NCI-H82 treated with DMSO at 0.1 percent for 48 hours (cell line): Measurements from ENCODE around the gene IFNK.
A peak's percentile ranks its signal among the peaks of the same experiment; 100 is the strongest.

Experiments used
- DNase-seq: peaks from one replicate; lab custom pipeline; 2025; ENCODE audit not compliant: unreplicated experiment; lab: John Stamatoyannopoulos, UW

Gene IFNK

DNA sequence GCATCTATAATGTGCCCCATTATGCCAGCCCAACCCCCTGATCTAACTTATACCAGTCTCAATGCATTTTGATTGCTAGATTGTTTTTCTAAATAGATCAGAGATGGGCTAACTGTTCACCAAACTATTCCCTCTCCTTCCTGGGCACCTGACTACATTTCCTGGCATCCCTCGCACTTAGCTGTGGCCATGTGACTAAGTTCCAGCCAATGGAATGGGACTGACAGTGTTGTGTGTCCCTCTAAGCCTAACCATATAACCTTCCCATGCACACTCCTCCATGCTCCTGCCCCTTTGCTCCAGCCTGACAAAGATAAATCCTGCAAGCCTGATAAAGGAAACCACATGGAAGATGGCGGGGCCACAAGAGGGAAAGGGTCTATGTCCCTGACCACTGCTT is 12.3 kb upstream of the IFNK start:
- DNase-seq: no peak

DNA sequence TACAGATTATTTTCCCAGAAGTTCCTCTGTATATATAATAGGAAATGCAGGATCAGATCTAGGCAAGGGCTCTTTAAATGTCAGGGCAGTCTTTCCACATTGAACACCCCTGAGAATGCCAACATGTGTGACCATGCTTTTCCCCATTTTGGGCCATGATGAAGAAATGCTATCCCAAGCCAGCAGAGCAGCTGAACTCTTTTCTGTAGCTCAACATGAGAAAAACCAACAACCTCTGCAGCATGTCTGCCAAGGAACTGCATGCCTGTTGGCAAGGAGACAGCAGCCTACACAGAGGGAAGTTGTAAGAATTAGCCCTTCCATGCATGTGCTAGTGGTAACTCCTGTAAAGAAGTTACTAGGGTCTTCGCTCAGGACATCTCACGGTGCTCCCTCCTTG is 9.5 kb upstream of the IFNK start:
- no peak for DNase-seq

DNA sequence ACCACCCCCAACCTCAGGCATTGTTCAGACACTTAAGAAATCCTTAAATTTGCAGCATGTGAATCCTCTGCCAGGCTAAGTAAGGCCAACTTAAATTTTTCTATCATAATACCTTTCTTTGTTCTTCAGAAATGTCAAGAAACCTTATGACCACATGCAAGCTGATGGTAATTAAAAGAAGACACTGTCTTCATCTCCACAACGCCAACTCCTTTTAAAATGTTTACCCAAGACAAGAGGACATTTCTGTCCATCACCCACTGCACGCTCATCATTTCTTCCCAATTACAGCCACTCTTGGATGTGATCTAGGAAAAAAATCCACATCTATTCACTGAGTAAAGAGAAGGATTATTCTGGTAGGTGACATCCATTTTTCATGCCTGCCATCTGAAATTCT is 6.1 kb upstream of the IFNK start:
- no peak for DNase-seq

DNA sequence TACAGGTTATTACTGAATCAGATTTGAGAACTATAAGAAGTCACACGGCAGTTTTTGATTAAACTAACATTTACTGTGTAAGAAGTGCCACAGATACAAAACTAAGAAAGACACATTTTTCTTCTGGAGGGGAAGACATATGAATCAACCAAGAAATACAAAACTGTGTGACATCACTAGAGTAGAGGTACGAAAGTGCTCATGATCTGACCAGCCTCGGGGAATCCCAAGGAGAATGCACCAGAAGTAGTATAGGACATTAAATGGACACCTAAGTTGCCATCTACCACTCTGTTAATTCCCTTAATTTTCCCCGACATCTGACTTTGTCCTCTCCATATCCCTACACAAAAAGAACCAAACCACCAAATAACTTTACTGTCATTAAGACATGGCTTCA is 5.3 kb upstream of the IFNK start:
- DNase-seq: no peak

DNA sequence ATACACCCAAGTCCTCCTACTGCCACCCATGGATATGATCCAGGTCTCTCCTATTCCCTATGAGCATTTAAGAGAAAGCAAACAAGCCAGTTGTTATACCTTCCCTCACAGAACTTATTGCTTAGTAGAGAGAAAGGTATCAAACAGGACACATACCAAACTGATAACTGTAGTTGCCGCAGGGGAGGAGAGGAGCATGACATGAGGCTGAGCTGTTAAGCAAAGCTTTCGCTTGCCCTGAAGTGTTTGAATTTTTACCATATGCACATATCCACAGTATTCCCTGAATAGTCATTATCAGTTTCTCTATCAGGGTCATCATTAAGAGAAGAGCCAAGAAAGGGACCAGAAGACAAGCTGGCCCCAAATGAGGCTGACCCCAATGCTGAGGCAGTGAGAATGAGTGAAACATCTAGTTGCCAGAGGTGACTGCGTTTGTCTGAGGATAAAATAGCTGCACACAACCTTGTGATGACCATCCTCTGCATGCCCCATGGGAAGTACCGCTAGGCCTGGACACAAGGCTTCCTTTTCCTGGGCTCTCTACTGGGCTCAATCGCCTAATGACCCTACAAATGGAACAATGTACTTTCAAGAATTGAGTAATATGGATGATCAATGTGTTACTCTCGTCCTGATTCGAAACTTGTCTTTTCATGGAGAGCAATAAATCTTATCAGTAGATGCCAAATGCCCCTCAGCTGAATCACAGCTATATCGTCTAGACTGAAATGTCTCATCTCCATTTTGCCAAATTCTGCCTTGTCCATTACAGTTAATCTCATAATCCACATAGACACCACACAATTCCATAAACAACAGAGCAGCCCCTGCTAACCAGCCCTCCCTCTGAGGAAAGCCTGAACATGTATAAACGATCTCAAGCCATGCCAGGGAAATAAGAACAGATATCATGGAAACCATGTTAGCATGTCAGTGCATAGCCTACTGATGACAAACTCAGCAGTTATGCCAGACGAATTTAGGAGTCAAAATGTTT is 4.3 kb upstream of the IFNK start:
- DNase-seq: no peak

DNA sequence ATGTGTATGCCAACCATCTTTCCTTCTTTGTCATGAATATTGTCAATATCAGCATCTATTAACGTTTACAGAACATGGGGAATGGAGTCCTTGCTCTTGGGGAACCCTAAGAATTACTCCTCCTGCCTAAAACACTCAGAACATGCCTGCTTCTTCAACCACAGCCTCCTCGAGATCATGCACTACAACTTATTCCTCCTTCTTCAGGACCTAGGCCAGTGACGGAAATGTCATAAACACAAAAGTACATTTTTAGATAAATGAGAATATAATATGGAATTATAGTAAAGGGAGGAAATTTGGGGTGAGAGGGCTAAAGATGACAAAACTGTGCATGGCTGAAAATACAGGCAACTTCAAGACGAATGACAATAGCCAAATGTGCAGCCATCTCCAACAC is 3.1 kb upstream of the IFNK start:
- no peak for DNase-seq

DNA sequence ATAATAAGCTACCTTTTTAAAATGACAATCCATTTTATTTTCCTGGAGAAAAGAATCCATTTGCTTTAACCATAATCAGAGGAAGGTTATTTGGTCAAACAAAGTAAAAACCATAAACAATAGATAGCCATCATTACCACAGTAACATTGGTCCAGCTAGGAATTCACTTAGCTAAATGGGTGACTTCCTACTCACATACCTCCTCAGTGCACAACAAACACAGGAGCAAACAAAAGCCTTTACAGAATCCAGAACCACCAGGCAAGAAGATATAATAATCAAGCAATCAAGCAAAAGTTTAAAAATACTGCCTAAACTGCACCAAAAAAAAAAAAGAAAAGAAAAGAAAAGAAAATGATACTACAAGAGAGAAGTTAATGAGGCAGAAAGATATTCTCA is 949 bp upstream of the IFNK start:
- no peak for DNase-seq

DNA sequence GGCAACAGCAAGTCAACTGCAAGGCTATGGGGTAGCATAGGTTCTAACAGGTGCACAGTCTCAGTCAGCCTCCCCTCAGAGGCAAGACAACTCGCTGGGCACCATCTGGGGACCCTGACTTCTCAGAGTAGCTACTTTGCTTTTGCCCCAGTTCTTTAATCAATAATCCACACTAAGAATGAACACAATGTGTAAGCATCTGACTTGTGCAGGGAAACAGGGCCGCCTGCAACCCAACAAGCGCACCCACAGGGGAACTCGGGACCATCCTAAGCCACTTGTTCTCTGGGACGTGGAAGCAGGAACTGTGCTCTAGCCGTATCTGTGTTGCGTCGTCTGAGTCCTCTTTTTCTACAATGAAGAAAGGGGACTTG is 3.6 kb downstream of the IFNK start:
- no peak for DNase-seq

DNA sequence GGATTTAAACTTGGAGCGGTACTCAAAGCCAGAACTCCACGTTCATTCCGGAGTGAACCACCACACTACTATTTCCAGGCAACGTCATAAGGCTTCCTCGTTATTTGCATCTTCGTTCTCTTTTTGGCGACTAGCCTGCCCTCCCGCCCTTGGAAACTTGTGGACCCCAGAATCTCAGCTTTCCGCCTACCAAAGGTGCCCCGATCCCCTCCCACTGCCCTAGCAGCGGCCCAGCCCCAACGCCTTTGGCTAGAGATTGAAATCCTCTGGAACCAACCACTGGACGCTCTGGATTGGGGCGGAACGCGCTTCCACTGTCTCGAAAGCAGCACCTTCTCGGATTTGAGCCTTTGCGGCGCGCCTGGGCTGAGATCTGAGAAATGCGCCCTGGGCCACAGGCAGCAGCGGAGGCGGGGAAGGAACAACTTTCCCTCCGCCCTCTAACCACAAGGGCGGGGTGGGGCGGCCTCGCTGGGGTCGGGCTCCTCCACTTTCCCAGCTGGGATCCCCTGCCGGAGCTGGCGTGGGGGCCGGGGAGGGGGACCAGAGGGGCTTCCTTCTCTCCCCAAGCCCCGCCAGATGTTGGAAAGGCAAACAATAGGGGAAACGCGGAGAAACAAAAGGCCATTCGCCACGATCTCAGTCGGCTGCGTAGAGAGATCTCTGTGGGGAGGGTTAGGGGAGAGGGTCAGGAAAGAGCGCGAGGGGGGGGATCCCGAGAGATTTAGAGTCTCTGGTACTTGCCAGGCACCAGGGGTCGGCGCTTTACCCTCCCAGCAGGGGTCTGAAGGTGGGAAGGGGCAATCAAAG is 4.2 kb downstream of the IFNK start:
- DNase-seq: no peak

DNA sequence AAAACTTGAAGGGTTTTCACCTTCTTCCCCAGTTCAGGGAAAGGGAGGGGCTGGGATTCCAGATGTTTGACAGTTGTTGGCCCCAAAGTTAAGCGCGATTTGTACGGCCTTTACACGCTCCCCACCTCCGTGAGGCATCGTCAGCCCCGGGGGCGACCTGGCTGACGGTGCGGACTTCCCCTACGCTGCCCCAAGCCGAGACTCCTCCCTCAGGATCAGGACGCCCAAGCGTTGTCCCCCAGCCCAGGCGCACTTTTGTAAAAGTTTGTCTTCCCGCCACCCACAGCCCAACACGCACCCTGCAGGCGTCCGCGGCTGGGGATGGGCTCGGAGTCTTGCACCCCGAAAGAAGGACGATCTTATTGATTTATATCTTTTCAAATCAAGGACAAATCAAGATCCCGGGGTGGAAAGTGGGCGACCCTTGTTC is 4.8 kb downstream of the IFNK start:
- no peak for DNase-seq

DNA sequence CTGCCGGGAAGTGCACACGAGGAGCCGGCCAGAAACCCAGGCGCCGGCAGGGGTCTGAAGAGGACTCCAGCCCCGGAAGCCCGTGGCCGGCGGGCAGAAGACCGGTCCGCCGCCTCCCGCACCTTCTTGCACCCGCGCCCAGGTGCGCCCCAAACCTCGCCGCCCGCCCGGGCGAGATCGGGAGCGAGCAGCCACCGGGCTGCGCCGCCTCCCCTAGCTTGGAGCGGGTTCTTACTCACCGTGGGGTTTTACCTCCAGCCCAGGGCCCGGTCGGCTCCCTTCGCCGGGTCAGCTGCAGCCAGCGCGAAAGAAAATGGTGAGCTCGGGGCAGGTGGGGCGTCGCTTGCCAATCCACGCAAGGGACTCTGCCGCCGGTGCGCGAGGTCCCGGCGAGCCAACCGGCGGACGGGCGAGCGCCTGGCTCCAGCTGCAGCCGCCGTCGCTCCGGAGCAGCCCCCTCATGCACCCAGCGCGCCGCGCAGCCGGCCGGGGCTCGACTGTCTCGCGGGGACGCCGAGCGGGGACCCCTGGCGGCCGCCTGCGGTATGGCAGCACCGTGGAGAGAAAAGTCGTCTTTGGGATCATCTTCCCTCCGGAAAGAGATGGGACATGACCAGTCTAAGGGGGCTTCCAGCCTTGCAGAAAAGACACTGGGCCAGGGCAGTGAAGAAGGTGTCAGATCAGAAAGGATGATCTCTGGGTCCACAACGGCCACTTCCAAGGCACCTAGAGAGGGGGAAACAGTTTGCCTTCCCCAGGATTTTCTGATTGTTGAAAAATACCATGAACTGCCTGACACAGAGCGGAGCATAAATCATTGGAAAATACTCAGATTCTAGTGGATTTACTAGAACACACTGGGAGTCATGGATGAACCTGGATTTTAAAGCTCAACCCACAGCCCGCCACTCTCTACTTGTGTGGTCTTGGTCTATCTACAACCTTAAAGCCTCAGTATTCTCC is 5.5 kb downstream of the IFNK start, which contains the start of gene MOB3B:
TSS of gene MOB3B (minus strand) at position 499 of the 963 bp plus-strand sequence. CDS start 74,264 bp downstream, outside the sequence.
- peak; percentile 6 for DNase-seq

DNA sequence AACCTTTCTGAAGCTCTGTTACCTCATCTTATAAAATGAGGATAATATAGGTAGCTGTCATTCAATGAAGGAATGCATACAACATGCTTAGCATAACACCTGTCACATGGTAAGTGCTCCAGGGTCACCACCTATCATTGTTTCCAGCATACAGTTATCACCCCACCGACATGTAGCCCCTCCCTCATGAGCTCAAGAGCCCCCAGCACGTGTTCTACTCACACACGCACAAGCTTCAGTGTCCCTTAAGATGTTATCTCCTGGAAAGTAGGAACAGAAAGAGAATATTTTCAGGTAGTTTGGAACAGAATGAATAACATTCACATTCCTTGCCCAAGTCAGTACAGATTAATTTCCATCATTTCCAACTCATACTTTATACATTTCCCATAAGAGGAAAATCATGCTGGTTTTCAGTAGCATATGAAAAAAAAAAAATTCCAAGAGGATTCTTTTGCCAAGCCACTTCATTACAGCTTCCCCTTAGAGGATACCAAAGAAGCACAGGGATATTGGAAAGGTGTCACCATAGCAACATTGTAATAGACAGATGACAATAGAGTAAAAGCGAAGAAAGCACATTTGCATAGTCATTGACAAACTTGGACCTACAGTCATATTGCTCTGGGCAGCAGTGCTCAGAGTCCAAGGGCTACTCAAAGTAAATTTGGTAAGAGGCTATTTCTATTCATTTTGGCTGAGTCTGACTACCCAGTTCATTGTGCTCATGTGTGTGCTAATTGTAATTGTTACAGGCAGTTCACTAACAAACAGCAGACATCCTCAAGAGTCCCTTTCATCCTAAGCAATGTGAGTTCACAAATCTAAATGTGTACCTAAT is 7.0 kb downstream of the IFNK start:
- no peak for DNase-seq

DNA sequence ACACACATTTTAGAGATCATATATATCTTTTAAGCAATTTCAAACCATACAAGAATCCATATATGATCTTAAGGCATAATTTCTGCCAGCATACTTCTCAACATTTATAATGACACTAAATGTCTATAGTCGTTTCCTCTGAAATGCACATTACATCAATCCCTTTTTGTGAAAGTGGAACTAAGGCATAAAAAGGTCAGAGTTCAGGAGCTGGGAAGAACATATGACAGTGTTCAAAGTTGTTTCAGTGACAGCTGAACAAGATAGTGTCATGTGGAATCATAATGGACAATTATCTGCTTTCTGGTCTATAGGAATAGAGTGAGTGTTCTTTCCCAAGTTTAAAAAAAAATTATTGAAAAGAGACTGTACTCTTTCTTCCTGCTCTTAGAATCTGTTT is 8.0 kb downstream of the IFNK start:
- no peak for DNase-seq

DNA sequence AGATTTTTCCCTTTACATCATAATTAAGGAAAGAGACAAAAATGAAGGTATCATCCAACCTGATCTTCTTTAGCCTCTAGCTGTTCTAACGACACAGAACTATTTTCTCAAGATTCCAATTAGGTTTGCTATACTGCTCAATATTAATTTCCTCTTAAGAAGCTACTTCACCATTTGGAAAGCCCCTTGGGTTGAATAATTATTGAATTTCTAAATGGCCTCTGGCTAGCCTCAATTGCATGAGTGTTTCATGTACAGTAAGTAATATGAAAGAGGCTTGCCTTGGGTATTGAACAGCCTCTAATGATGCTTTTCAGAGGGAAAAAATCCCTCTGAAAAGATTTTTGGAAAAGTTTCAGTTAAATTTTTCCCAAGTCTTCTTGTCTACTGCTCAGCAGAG is 9.2 kb downstream of the IFNK start:
- DNase-seq: no peak

DNA sequence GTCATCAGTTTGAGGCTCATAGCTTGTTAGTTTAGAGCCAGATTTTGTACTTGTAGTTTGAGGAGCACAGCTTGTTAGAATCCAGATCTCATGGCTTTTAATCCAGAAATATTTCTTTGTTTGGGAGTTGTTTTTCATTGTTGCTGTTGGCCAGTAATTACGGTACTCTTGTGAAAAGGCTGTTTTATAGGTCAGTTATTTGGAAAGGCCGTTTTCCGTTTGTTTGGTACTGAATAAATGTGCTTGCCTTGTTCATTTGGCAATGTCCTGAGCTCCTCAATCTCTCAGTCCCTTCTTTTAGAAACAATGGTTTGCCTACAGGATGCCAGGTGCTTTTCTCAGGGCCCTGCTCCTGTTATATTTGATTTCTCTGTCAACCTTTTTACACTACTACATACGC is 10.0 kb downstream of the IFNK start:
- DNase-seq: no peak

DNA sequence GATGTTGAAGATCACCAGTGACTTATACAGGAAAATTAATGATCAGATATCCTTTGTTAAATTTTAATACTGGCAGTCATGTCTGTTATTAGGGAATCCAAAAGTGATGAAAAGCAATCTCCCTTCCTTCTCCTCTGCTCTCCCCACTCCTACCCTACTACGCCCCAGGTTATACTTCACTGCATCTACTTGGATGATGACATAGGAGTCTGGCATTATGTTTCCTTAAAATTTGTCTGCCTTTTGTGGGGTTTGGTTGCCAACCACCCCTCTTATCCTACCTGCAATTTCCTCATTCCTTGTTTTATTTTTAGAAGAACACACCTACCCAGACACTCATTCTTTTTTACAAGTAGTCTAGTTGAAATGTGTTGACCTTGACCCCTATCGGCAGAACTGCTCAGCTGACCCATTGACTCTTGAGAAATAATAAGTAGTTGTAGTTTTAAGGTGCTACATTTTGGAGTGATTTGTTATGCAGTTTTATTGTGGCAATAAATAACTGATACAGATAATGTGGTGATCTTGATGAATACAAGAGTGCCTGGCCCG is 10.6 kb downstream of the IFNK start:
- DNase-seq: no peak

DNA sequence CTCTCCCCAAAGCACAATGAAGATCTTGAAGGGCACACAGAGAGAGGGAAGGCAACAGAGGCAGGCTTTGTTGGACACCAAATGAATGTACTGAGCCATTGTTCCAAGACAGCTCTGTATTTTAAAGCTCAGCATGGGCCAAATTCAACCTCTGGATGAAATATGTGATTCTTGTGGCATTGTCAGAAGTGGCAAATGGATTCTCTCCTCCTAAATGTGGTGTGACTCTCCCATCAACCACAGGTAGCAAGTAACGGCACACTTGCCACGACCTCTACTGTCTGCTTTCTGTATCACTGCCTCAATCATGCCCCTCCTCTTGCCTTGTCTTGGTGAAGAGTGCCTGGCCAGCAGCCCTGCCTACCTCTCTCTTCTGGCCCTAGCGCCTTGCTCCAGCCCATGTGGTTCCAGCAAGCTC is 11.6 kb downstream of the IFNK start:
- no peak for DNase-seq

DNA sequence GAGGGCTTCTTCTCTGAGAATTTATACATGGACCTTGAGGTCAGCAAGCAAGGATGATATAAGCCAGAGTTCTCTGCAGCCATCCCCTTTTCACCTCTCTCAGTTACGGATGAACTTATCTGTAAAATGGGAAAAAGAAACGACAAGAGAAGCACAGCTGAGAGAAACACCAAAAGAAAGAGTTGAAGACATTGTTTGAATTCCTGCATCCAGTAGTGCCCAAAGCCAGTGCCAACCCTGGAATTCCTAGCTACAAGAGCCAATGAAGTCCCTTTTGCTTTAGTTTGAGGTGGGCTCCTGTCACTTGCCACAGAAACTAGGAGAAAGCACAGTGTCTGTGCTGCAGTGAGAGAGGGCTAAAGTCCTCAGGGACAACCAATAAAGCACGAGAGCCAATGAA is 12.1 kb downstream of the IFNK start:
- no peak for DNase-seq

DNA sequence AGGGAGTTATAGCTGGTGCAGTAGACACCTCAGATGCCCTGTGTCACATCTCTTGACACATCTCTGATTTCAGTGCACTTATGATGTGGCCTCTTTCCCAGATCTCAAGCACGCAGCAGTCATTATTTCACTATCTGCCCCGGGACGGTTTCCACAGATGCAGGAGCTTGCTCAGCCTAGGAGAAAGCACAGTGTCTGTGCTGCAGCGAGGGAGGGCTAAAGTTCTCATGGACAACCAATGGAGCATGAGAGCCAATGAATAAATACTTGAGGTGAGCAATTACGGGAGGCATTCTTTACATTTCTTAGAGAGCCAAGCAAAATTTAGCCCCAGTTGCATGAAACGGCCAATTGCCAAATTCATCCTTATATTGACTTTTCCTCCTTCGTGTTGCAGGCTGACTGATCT is 12.9 kb downstream of the IFNK start:
- DNase-seq: no peak

DNA sequence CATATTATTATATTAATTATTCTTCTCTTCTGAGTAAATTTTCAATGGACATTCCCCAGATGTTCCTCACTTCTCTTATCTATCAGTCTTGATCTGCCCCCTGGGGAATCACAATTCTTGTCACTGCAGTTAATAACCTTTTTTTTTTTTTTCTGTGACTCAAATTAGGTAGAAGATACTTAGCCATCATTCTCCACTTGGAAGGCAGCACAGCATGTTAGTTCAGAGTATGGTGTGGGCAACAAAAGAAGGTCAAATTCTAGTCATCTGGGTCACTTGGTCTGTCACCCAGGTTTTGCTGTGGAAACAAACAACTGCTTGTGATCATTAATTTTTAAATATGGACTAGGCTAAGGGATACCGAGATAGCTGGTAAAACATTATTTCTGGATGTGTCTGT is 13.7 kb downstream of the IFNK start:
- no peak for DNase-seq
